ENCODE measurements around the gene SMIM24.

SMIM24 gene

GRCh38 chr19:3519126-3519525, 38.8 kb upstream of the SMIM24 start:
- no peak for DNase-seq
- 96% methylated on average over 17 of the region's 18 CpGs for WGBS (ENCODE audit: insufficient coverage)
- no peak overlapping the region for H3K4me3 ChIP-seq (ENCODE audit: control insufficient read depth in 1 of 7, extremely low read depth in 1 of 7, insufficient read depth in 4 of 7, low read depth in 2 of 7, low read length in 6 of 7)
- H3K27me3 ChIP-seq (replicated peaks in 2 of 5; ENCODE audit: control insufficient read depth in 4 of 5, insufficient read depth in 5 of 5, low read length in 4 of 5): no peaks in the 10 kb centered on the region
- H3K27ac ChIP-seq (ENCODE audit: insufficient read depth in 1 of 2, low read depth in 1 of 2, low read length in 2 of 2, poor library complexity in 1 of 2, severe bottlenecking in 2 of 2): peak overlapping the region in 1 of 2 experiments; percentile 5
- peaks cover 0 to 3% (median 1%) of the 10 kb centered on the region in 4 experiments for H3K4me1 ChIP-seq (ENCODE audit: control extremely low read depth in 1 of 4, control insufficient read depth in 4 of 4, insufficient read depth in 4 of 4, low read length in 3 of 4)
- H3K9me3 ChIP-seq (ENCODE audit: control extremely low read depth in 1 of 5, control insufficient read depth in 4 of 5, insufficient read depth in 2 of 5, low read depth in 1 of 5, low read length in 4 of 5): no peaks in the 10 kb centered on the region
- ChIA-PET CTCF (interaction anchor here (0.5 to 1.8 kb wide), 4 partner anchors 13 to 66 kb away, joined by 3 to 5 read pairs (median 4); partner anchors contain the start of genes FZR1 and GIPC3), POLR2A (no interaction called here)
- H3K36me3 ChIP-seq (ENCODE audit: control insufficient read depth in 4 of 4, insufficient read depth in 4 of 4, low read length in 3 of 4): peaks cover 0 to 43% (median 31%) of the 10 kb centered on the region in 4 experiments

GRCh38 chr19:3518659-3519058, 38.3 kb upstream of the SMIM24 start:
- ChIA-PET POLR2A (no interaction called here), CTCF (interaction anchor here (0.5 to 1.8 kb wide), 3 partner anchors 12 to 33 kb away, joined by 3 to 5 read pairs (median 4); partner anchors contain the start of gene FZR1)

GRCh38 chr19:3518255-3518654, 37.9 kb upstream of the SMIM24 start:
- no peak for DNase-seq
- POLR2A ChIA-PET: no interaction called here
- CTCF ChIA-PET: interaction anchor here (1.3 to 1.8 kb wide), 2 partner anchors 12 to 27 kb away, joined by 4 to 5 read pairs; partner anchors contain the start of gene FZR1

More at GRCh38 chr19:3518659-3519058, 38.3 kb upstream of the SMIM24 start:
- H3K36me3 ChIP-seq (ENCODE audit: control insufficient read depth in 4 of 4, insufficient read depth in 4 of 4, low read length in 3 of 4): peaks cover 0 to 38% (median 30%) of the 10 kb centered on the region in 4 experiments
- no peak overlapping the region for H3K27ac ChIP-seq (ENCODE audit: insufficient read depth in 1 of 2, low read depth in 1 of 2, low read length in 2 of 2, poor library complexity in 1 of 2, severe bottlenecking in 2 of 2)
- no peaks in the 10 kb centered on the region for H3K9me3 ChIP-seq (ENCODE audit: control extremely low read depth in 1 of 5, control insufficient read depth in 4 of 5, insufficient read depth in 2 of 5, low read depth in 1 of 5, low read length in 4 of 5)
- no peak overlapping the region for H3K4me3 ChIP-seq (ENCODE audit: control insufficient read depth in 1 of 7, extremely low read depth in 1 of 7, insufficient read depth in 4 of 7, low read depth in 2 of 7, low read length in 6 of 7)
- DNase-seq: no peak
- WGBS (ENCODE audit: insufficient coverage): 92% methylated on average over 2 of the region's 2 CpGs
- no peaks in the 10 kb centered on the region for H3K27me3 ChIP-seq (replicated peaks in 2 of 5; ENCODE audit: control insufficient read depth in 4 of 5, insufficient read depth in 5 of 5, low read length in 4 of 5)
- H3K4me1 ChIP-seq (ENCODE audit: control extremely low read depth in 1 of 4, control insufficient read depth in 4 of 4, insufficient read depth in 4 of 4, low read length in 3 of 4): peaks cover 0 to 3% (median 1%) of the 10 kb centered on the region in 4 experiments

GRCh38 chr19:3517638-3518037, 37.3 kb upstream of the SMIM24 start:
- Histone ChIP-seq H3K4me3 (ENCODE audit: control insufficient read depth in 1 of 7, extremely low read depth in 1 of 7, insufficient read depth in 4 of 7, low read depth in 2 of 7, low read length in 6 of 7) (no peak overlapping the region), H3K36me3 (ENCODE audit: control insufficient read depth in 4 of 4, insufficient read depth in 4 of 4, low read length in 3 of 4) (peaks cover 0 to 32% (median 25%) of the 10 kb centered on the region in 4 experiments), H3K27me3 (replicated peaks in 2 of 5; ENCODE audit: control insufficient read depth in 4 of 5, insufficient read depth in 5 of 5, low read length in 4 of 5) (no peaks in the 10 kb centered on the region), H3K9me3 (ENCODE audit: control extremely low read depth in 1 of 5, control insufficient read depth in 4 of 5, insufficient read depth in 2 of 5, low read depth in 1 of 5, low read length in 4 of 5) (no peaks in the 10 kb centered on the region), H3K4me1 (ENCODE audit: control extremely low read depth in 1 of 4, control insufficient read depth in 4 of 4, insufficient read depth in 4 of 4, low read length in 3 of 4) (peaks cover 0 to 3% (median 1%) of the 10 kb centered on the region in 4 experiments), H3K27ac (ENCODE audit: insufficient read depth in 1 of 2, low read depth in 1 of 2, low read length in 2 of 2, poor library complexity in 1 of 2, severe bottlenecking in 2 of 2) (no peak overlapping the region)
- CTCF ChIA-PET: interaction anchor here (1.2 to 1.3 kb wide), 2 partner anchors 11 to 19 kb away, joined by 3 to 4 read pairs; partner anchors contain the start of gene FZR1
- DNase-seq: no peak
- POLR2A ChIA-PET: interaction anchor here (0.7 kb wide), 1 partner anchor 83 kb away, joined by 4 read pairs; no protein-coding TSS in a partner anchor
- WGBS (ENCODE audit: insufficient coverage): 100% methylated on average over 1 of the region's 2 CpGs

More at GRCh38 chr19:3518255-3518654, 37.9 kb upstream of the SMIM24 start:
- no peak overlapping the region for H3K4me3 ChIP-seq (ENCODE audit: control insufficient read depth in 1 of 7, extremely low read depth in 1 of 7, insufficient read depth in 4 of 7, low read depth in 2 of 7, low read length in 6 of 7)
- H3K27ac ChIP-seq (ENCODE audit: insufficient read depth in 1 of 2, low read depth in 1 of 2, low read length in 2 of 2, poor library complexity in 1 of 2, severe bottlenecking in 2 of 2): no peak overlapping the region
- no peaks in the 10 kb centered on the region for H3K9me3 ChIP-seq (ENCODE audit: control extremely low read depth in 1 of 5, control insufficient read depth in 4 of 5, insufficient read depth in 2 of 5, low read depth in 1 of 5, low read length in 4 of 5)
- peaks cover 0 to 3% (median 1%) of the 10 kb centered on the region in 4 experiments for H3K4me1 ChIP-seq (ENCODE audit: control extremely low read depth in 1 of 4, control insufficient read depth in 4 of 4, insufficient read depth in 4 of 4, low read length in 3 of 4)
- H3K27me3 ChIP-seq (replicated peaks in 2 of 5; ENCODE audit: control insufficient read depth in 4 of 5, insufficient read depth in 5 of 5, low read length in 4 of 5): no peaks in the 10 kb centered on the region
- peaks cover 0 to 36% (median 28%) of the 10 kb centered on the region in 4 experiments for H3K36me3 ChIP-seq (ENCODE audit: control insufficient read depth in 4 of 4, insufficient read depth in 4 of 4, low read length in 3 of 4)
- WGBS (ENCODE audit: insufficient coverage): 97% methylated on average over 10 of the region's 10 CpGs

GRCh38 chr19:3516675-3517207, 36.4 kb upstream of the SMIM24 start:
- WGBS (ENCODE audit: insufficient coverage): 95% methylated on average over 10 of the region's 15 CpGs
- peaks cover 0 to 3% (median 1%) of the 10 kb centered on the region in 4 experiments for H3K4me1 ChIP-seq (ENCODE audit: control extremely low read depth in 1 of 4, control insufficient read depth in 4 of 4, insufficient read depth in 4 of 4, low read length in 3 of 4)
- peaks cover 0 to 35% (median 22%) of the 10 kb centered on the region in 4 experiments for H3K36me3 ChIP-seq (ENCODE audit: control insufficient read depth in 4 of 4, insufficient read depth in 4 of 4, low read length in 3 of 4)
- H3K4me3 ChIP-seq (ENCODE audit: control insufficient read depth in 1 of 7, extremely low read depth in 1 of 7, insufficient read depth in 4 of 7, low read depth in 2 of 7, low read length in 6 of 7): no peak overlapping the region
- H3K9me3 ChIP-seq (ENCODE audit: control extremely low read depth in 1 of 5, control insufficient read depth in 4 of 5, insufficient read depth in 2 of 5, low read depth in 1 of 5, low read length in 4 of 5): no peaks in the 10 kb centered on the region
- ChIA-PET CTCF (interaction anchor here (0.8 to 1.2 kb wide), 2 partner anchors 20 to 48 kb away, joined by 3 read pairs; no protein-coding TSS in a partner anchor), POLR2A (no interaction called here)
- no peaks in the 10 kb centered on the region for H3K27me3 ChIP-seq (replicated peaks in 2 of 5; ENCODE audit: control insufficient read depth in 4 of 5, insufficient read depth in 5 of 5, low read length in 4 of 5)
- H3K27ac ChIP-seq (ENCODE audit: insufficient read depth in 1 of 2, low read depth in 1 of 2, low read length in 2 of 2, poor library complexity in 1 of 2, severe bottlenecking in 2 of 2): no peak overlapping the region
- DNase-seq: peak in 2 of 3 donors; percentile 20 to 41

GRCh38 chr19:3515891-3516422, 35.6 kb upstream of the SMIM24 start:
- DNase-seq: no peak
- Histone ChIP-seq H3K4me1 (ENCODE audit: control extremely low read depth in 1 of 4, control insufficient read depth in 4 of 4, insufficient read depth in 4 of 4, low read length in 3 of 4) (peaks cover 0 to 3% (median under 1%) of the 10 kb centered on the region in 4 experiments), H3K4me3 (ENCODE audit: control insufficient read depth in 1 of 7, extremely low read depth in 1 of 7, insufficient read depth in 4 of 7, low read depth in 2 of 7, low read length in 6 of 7) (no peak overlapping the region), H3K36me3 (ENCODE audit: control insufficient read depth in 4 of 4, insufficient read depth in 4 of 4, low read length in 3 of 4) (peaks cover 0 to 42% (median 27%) of the 10 kb centered on the region in 4 experiments), H3K9me3 (ENCODE audit: control extremely low read depth in 1 of 5, control insufficient read depth in 4 of 5, insufficient read depth in 2 of 5, low read depth in 1 of 5, low read length in 4 of 5) (no peaks in the 10 kb centered on the region), H3K27me3 (replicated peaks in 2 of 5; ENCODE audit: control insufficient read depth in 4 of 5, insufficient read depth in 5 of 5, low read length in 4 of 5) (no peaks in the 10 kb centered on the region), H3K27ac (ENCODE audit: insufficient read depth in 1 of 2, low read depth in 1 of 2, low read length in 2 of 2, poor library complexity in 1 of 2, severe bottlenecking in 2 of 2) (no peak overlapping the region)
- WGBS (ENCODE audit: insufficient coverage): 95% methylated on average over 15 of the region's 15 CpGs
- POLR2A ChIA-PET: no interaction called here
- CTCF ChIA-PET: no interaction called here

GRCh38 chr19:3514930-3515329, 34.6 kb upstream of the SMIM24 start:
- H3K4me1 ChIP-seq (ENCODE audit: control extremely low read depth in 1 of 4, control insufficient read depth in 4 of 4, insufficient read depth in 4 of 4, low read length in 3 of 4): peaks cover 0 to under 1% (median 0%) of the 10 kb centered on the region in 4 experiments
- CTCF ChIA-PET: interaction anchor here (1.2 kb wide), 1 partner anchor 14 kb away, joined by 3 read pairs; no protein-coding TSS in a partner anchor
- DNase-seq: no peak
- H3K9me3 ChIP-seq (ENCODE audit: control extremely low read depth in 1 of 5, control insufficient read depth in 4 of 5, insufficient read depth in 2 of 5, low read depth in 1 of 5, low read length in 4 of 5): no peaks in the 10 kb centered on the region
- no peak overlapping the region for H3K4me3 ChIP-seq (ENCODE audit: control insufficient read depth in 1 of 7, extremely low read depth in 1 of 7, insufficient read depth in 4 of 7, low read depth in 2 of 7, low read length in 6 of 7)
- no peaks in the 10 kb centered on the region for H3K27me3 ChIP-seq (replicated peaks in 2 of 5; ENCODE audit: control insufficient read depth in 4 of 5, insufficient read depth in 5 of 5, low read length in 4 of 5)
- H3K27ac ChIP-seq (ENCODE audit: insufficient read depth in 1 of 2, low read depth in 1 of 2, low read length in 2 of 2, poor library complexity in 1 of 2, severe bottlenecking in 2 of 2): no peak overlapping the region
- POLR2A ChIA-PET: no interaction called here
- peaks cover 0 to 45% (median 26%) of the 10 kb centered on the region in 4 experiments for H3K36me3 ChIP-seq (ENCODE audit: control insufficient read depth in 4 of 4, insufficient read depth in 4 of 4, low read length in 3 of 4)
- WGBS (ENCODE audit: insufficient coverage): 96% methylated on average over 12 of the region's 12 CpGs

Data from common myeloid progenitor, CD34-positive (primary cell).